ENCODE data around the gene IRF9.

Gene IRF9

GRCh38 chr14:24130717-24131548 is 30.1 kb upstream of the IRF9 start:
- in situ Hi-C loops (cut with HindIII; ENCODE audit: low pct_ligation_motif_present, low pct_unique_long_range_greater_than_20kb, low sequenced_read_pairs) = no loop called here
- no peak for DNase-seq

GRCh38 chr14:24131549-24131966 is 29.5 kb upstream of the IRF9 start:
- no peak for DNase-seq
- in situ Hi-C loops (cut with HindIII; ENCODE audit: low pct_ligation_motif_present, low pct_unique_long_range_greater_than_20kb, low sequenced_read_pairs) = no loop called here

- in situ Hi-C loops (cut with HindIII; ENCODE audit: low pct_ligation_motif_present, low pct_unique_long_range_greater_than_20kb, low sequenced_read_pairs) = no loop called here
- no peak for DNase-seq
Measured at GRCh38 chr14:24132061-24132685, 28.9 kb upstream of the IRF9 start.

- in situ Hi-C loops (cut with HindIII; ENCODE audit: low pct_ligation_motif_present, low pct_unique_long_range_greater_than_20kb, low sequenced_read_pairs) = no loop called here
- DNase-seq = no peak
Measured at GRCh38 chr14:24132976-24133375, 28.1 kb upstream of the IRF9 start.

DNA sequence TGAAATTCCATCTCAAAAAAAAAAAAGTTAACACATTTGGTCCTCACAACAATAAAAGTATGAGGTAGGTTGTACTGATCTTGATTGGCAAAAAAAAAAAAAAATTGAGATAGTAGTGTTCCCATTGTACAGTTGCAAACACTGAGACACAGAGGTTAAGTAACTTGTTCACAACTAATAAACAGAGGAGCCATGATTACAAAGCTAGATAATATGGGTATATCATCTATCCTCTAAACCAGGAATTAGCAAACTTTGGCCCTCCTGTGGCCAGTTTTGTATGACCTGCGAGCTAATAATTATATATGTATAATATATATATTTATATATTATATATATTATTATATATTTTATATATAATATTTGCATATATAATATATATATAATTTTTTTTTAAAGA is 27.3 kb upstream of the IRF9 start:
- in situ Hi-C loops (cut with HindIII; ENCODE audit: low pct_ligation_motif_present, low pct_unique_long_range_greater_than_20kb, low sequenced_read_pairs) = no loop called here
- DNase-seq = no peak

DNA sequence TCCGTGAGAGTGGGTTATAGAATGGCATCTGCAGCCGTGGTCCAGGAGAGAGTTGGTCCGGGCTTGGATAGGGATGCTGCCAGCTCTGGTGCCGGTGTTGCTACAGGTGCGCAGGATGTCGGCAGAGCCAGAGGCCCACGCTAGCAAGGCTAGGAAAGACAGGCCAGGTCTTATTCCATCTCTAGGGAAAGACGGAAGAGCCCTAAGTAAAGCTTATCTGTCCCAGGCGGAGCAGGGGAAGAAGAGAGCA is 25.6 kb upstream of the IRF9 start:
- in situ Hi-C loops (cut with HindIII; ENCODE audit: low pct_ligation_motif_present, low pct_unique_long_range_greater_than_20kb, low sequenced_read_pairs) = no loop called here
- no peak for DNase-seq

- DNase-seq = peak; percentile 86
- in situ Hi-C loops (cut with HindIII; ENCODE audit: low pct_ligation_motif_present, low pct_unique_long_range_greater_than_20kb, low sequenced_read_pairs) = no loop called here
Measured at GRCh38 chr14:24135834-24136683, 25.0 kb upstream of the IRF9 start, which contains the start of gene PSME1. Gene PSME1, plus strand, starts transcription at chr14:24136194. Its CDS starts 69 bp downstream, at chr14:24136263.

DNA sequence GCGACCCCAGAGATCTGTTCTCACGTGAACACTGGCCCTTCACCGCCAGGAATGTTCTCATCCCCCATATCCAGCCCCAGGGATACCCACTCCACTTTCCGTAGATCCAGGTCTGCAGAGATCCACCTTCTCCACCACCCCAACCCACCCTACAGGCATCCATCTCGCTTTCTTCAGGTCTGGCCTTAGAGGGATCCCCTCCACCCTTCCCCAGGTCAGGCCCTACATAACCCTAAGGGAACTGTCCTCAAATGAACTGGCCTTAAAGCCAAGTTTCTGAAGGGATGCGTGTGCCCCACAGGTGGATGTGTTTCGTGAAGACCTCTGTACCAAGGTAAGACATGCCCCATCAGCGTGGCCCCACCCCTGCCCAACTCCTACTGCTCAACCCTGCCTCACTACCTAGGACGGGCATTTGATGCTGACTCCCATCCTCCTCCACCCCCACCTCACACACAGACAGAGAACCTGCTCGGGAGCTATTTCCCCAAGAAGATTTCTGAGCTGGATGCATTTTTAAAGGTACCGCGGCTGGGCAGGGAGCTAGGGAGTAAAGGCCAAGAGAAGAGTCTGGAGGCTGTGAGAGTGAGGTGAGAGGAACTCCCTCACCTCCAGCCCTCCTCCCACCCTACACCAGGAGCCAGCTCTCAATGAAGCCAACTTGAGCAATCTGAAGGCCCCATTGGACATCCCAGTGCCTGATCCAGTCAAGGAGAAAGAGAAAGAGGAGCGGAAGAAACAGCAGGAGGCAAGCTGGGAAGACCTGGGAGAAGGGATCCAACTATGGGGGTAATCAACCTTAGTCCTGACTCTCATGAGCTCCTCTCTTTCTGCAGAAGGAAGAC is 24.2 kb upstream of the IRF9 start:
- in situ Hi-C loops (cut with HindIII; ENCODE audit: low pct_ligation_motif_present, low pct_unique_long_range_greater_than_20kb, low sequenced_read_pairs) = no loop called here
- no peak for DNase-seq

DNA sequence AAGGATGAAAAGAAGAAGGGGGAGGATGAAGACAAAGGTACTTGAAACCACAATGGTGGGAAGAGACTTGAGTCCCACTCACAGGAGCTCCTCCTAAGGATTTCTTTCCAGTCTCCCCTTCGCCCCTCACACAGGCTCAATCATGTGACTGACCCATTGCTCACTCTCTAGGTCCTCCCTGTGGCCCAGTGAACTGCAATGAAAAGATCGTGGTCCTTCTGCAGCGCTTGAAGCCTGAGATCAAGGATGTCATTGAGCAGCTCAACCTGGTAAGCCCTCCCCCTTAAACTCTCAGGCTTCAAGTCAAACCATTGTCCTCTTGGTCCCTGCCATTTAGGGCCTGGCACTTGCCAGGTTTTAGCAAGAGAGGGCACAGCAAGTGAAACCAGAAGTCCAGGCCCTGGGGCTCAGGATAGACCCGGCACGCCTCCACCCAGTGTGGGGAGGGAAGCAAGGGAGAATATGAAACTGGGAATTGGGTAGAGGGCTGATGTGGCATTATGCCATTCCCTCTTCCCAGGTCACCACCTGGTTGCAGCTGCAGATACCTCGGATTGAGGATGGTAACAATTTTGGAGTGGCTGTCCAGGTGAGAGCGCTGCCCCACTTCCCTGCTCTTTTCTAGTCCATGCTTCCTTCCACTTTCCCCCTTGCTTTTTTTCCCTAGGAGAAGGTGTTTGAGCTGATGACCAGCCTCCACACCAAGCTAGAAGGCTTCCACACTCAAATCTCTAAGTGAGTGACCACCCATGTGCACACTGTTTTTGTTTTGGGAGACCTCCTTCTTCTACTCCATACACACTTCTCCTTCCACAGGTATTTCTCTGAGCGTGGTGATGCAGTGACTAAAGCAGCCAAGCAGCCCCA is 23.3 kb upstream of the IRF9 start:
- DNase-seq = no peak
- in situ Hi-C loops (cut with HindIII; ENCODE audit: low pct_ligation_motif_present, low pct_unique_long_range_greater_than_20kb, low sequenced_read_pairs) = no loop called here

GRCh38 chr14:24138396-24139271 is 22.4 kb upstream of the IRF9 start:
- DNase-seq = no peak
- in situ Hi-C loops (cut with HindIII; ENCODE audit: low pct_ligation_motif_present, low pct_unique_long_range_greater_than_20kb, low sequenced_read_pairs) = no loop called here

DNA sequence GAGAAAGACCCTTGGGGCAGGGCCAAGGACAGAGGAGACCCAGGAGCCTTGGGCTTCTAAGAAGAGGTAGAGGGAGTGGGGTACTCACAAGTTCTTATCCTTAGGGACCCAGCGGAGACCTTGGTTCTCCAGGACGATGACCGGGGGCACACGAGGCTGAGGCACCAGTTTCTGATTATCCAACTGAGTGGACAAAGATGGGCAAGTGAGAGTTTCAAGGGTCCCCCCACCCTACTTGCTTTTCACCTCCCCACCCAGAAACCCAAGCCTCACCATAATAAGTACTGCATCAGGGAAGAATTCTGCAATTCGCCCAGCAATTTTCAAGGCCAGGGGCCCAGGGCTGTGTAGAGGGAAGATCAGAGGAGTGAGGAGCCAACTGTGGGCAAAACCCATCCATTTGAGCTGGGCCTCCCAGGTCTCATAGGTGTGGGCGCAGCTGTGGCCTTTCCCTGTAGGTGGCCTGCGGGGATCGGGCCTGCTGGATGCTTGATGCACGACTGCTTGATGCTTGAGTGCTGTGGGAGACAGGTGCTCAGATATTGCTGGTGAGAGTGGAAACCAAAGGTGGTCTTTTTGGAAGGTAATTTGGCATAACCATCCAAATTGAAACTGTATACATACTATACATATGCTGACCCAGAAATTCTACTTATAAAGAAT is 21.7 kb upstream of the IRF9 start:
- DNase-seq = no peak
- in situ Hi-C loops (cut with HindIII; ENCODE audit: low pct_ligation_motif_present, low pct_unique_long_range_greater_than_20kb, low sequenced_read_pairs) = no loop called here

GRCh38 chr14:24141097-24141880 is 19.8 kb upstream of the IRF9 start, which contains the start of gene EMC9:
Gene EMC9, minus strand, starts transcription at chr14:24141591. Its CDS starts 287 bp downstream, at chr14:24141304.
- DNase-seq = peak; percentile 98
- in situ Hi-C loops (cut with HindIII; ENCODE audit: low pct_ligation_motif_present, low pct_unique_long_range_greater_than_20kb, low sequenced_read_pairs) = no loop called here

DNA sequence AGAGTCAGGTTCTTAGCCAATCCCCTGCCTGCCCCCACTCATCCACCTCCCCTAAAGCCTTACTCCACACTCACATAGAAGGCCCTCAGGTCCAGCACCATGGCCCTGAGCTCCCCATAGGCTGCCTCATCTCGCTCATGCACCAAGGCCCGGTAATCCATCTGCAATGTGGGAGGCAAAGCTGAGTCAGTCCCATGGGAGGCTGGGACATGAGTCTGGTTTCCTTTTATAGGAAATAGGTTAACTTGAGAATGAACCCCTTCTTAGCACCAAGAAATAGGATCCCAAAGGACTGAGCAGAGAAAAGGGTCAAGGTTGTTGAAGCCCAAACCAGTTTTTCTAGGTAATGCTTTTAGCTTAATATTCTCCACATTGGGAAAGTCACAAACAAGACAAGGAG is 17.6 kb upstream of the IRF9 start:
- in situ Hi-C loops (cut with HindIII; ENCODE audit: low pct_ligation_motif_present, low pct_unique_long_range_greater_than_20kb, low sequenced_read_pairs) = no loop called here
- no peak for DNase-seq

DNA sequence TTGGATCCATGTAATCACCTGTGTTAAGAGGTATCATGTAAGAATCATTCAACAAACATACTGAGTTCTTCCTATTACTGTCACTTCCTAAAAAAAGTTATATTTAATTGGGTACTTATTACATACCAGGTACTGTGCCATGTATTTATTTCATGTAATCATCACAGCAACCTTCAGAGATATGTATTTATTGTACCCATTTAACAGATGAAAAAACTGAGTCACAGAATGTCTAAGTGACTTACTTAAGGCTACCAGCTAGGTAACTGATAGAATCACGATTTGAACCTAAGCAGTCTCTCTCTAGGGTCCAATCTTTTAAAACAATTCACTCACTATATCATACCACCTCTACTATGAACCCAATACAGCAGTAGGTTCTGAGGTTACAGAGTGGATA is 16.6 kb upstream of the IRF9 start:
- DNase-seq = no peak
- in situ Hi-C loops (cut with HindIII; ENCODE audit: low pct_ligation_motif_present, low pct_unique_long_range_greater_than_20kb, low sequenced_read_pairs) = no loop called here

GRCh38 chr14:24145219-24145618 is 15.8 kb upstream of the IRF9 start:
- no peak for DNase-seq
- in situ Hi-C loops (cut with HindIII; ENCODE audit: low pct_ligation_motif_present, low pct_unique_long_range_greater_than_20kb, low sequenced_read_pairs) = no loop called here
